Astrocyte of the spinal cord (primary cell): ENCODE measurements around the gene PLK1.
A peak's percentile ranks its signal among the peaks of the same experiment; 100 is the strongest.

Experiments
- DNase-seq: peaks from one replicate; pipeline ENCODE4 v3.0.0; 2011; ENCODE audit warnings: low read depth, low spot score
- H3K4me3 ChIP-seq: 2 replicates; pipeline ENCODE4 v1.5.1; 2011; ENCODE audit warnings: low read depth, mild to moderate bottlenecking, low read length, moderate library complexity
- CTCF ChIP-seq: IDR thresholded peaks from 2 replicates; pipeline ENCODE4 v1.5.1; 2012; ENCODE audit warnings: low read depth, mild to moderate bottlenecking, low read length, inconsistent platforms
- in situ Hi-C: cut with HindIII; loops from 2 replicates; pipeline ENCODE4 v1.10.0; 2017; ENCODE audit warnings: low sequenced_read_pairs

The PLK1 gene

GRCh38 chr16:23640931-23641765 is 37.5 kb upstream of the PLK1 start, which contains the start of the genes DCTN5 and PALB2:
Gene DCTN5 (plus strand): TSS chr16:23641466. CDS start chr16:23641543, 77 bp downstream.
Gene PALB2 (minus strand): TSS chr16:23641310. CDS start chr16:23641157, 153 bp downstream.
- TF ChIP-seq CTCF = no peak
- in situ Hi-C loops = no loop called here
- peak within 1 kb of the TSS; percentile 100 for H3K4me3 ChIP-seq
- DNase-seq = peak; percentile 94

- no peak for TF ChIP-seq CTCF
- DNase-seq = no peak
- in situ Hi-C loops = no loop called here
- H3K4me3 ChIP-seq = peak overlapping the region; percentile 100
Observed at GRCh38 chr16:23642246-23642774, 36.4 kb upstream of the PLK1 start.

- in situ Hi-C loops = no loop called here
- no peak overlapping the region for H3K4me3 ChIP-seq
- no peak for TF ChIP-seq CTCF
- peak; percentile 15 for DNase-seq
Observed at GRCh38 chr16:23650674-23651416, 27.8 kb upstream of the PLK1 start.

- TF ChIP-seq CTCF = no peak
- in situ Hi-C loops = no loop called here
- no peak for DNase-seq
- no peak overlapping the region for H3K4me3 ChIP-seq
Observed at GRCh38 chr16:23651943-23652468, 26.7 kb upstream of the PLK1 start.

GRCh38 chr16:23663918-23664317 is 14.8 kb upstream of the PLK1 start:
- no peak overlapping the region for H3K4me3 ChIP-seq
- in situ Hi-C loops = no loop called here
- DNase-seq = no peak
- TF ChIP-seq CTCF = no peak

GRCh38 chr16:23666571-23667354 is 11.9 kb upstream of the PLK1 start:
- no peak overlapping the region for H3K4me3 ChIP-seq
- in situ Hi-C loops = no loop called here
- no peak for TF ChIP-seq CTCF
- no peak for DNase-seq
